A549 (cell line): ENCODE results near the gene GAL3ST3. TPM values are rescaled to one million over a fixed set of nuclear protein-coding genes. Genes with fewer than 3 reads are reported as not detected.

Experiments used
- ATAC-seq, 2 experiments: fragments of 200-7000 bp in 1 of 2; fragments of >200 bp in 1 of 2; cut with Nextera tagmentation in 1 of 2; cut with Tn5 transposase in 1 of 2; 3 replicates each; pipeline versions ENCODE4 v1.8.0 to v1.9.1; 2018 to 2020; ENCODE audit warnings: mild to moderate bottlenecking in 1 of 2, moderate library complexity in 1 of 2
- CTCF ChIA-PET: fragments of 300-600 bp; sonication (Branson Sonifier 250); formaldehyde crosslinking; extraction: SDS; loops from one replicate; lab custom pipeline; 2021; ENCODE audit warnings: antibody characterized with exemption, inconsistent platforms; lab: Yijun Ruan, JAX
- POLR2A ChIA-PET: fragments of 350-600 bp; formaldehyde crosslinking; extraction: SDS; loops from one replicate; lab custom pipeline; 2021; ENCODE audit warnings: antibody characterized with exemption, inconsistent platforms; lab: Yijun Ruan, JAX
- DNase-seq, 2 experiments: peaks; one replicate each; pipeline versions ENCODE4 v3.0.0 to v3.0.0-alpha.2; 2011 to 2016; ENCODE audit warnings: low read depth in 1 of 2, low spot score in 1 of 2
- FAIRE-seq: peaks from 2 replicates; lab custom pipeline; 2011; peaks lifted over from hg19 to GRCh38; lab: Jason Lieb, UNC
- H3K27ac ChIP-seq, 2 experiments: fragments of >200 bp; sonication (Bioruptor Twin); formaldehyde crosslinking; 3 replicates each; pipeline ENCODE4 v1.5.1; 2016 to 2017
- H3K4me1 ChIP-seq: fragments of >200 bp; sonication (Bioruptor Twin); formaldehyde crosslinking; 3 replicates; pipeline ENCODE4 v1.6.1; 2016
- H3K4me2 ChIP-seq: fragments of >200 bp; sonication (Bioruptor Twin); formaldehyde crosslinking; 3 replicates; pipeline ENCODE4 v1.6.1; 2016
- H3K4me3 ChIP-seq: fragments of >200 bp; sonication (Bioruptor Twin); formaldehyde crosslinking; 3 replicates; pipeline ENCODE4 v1.5.1; 2016
- H3K9me3 ChIP-seq: fragments of >200 bp; sonication (Bioruptor Twin); formaldehyde crosslinking; 3 replicates; pipeline ENCODE4 v1.6.1; 2016
- BHLHE40 ChIP-seq: IDR thresholded peaks from 2 replicates; pipeline ENCODE4 v1.6.1; 2012; ENCODE audit warnings: low read depth, low read length, inconsistent platforms
- CBX2 ChIP-seq: fragments of 200-600 bp; sonication (generic); IDR thresholded peaks from 2 replicates; pipeline ENCODE4 v1.6.1; 2016; ENCODE audit warnings: low read depth, mild to moderate bottlenecking, borderline replicate concordance
- CEBPB ChIP-seq, 2 experiments: fragments of >200 bp in 1 of 2; sonication (Bioruptor Twin) in 1 of 2; formaldehyde crosslinking in 1 of 2; IDR thresholded peaks; 2 replicates each; pipeline ENCODE4 v1.6.1; 2012 to 2016
- CHD4 ChIP-seq: fragments of 200-600 bp; sonication (generic); IDR thresholded peaks from 2 replicates; pipeline ENCODE4 v1.6.1; 2016; ENCODE audit warnings: antibody characterized with exemption, mild to moderate bottlenecking, borderline replicate concordance
- EHMT2 ChIP-seq: fragments of 200-600 bp; sonication (generic); IDR thresholded peaks from 2 replicates; pipeline ENCODE4 v1.6.1; 2016; ENCODE audit warnings: antibody characterized with exemption, low read depth, mild to moderate bottlenecking, moderate library complexity
- EP300 ChIP-seq, 2 experiments: fragments of >200 bp; sonication (Bioruptor Twin); formaldehyde crosslinking; IDR thresholded peaks; 2 replicates in 1 of 2; 3 replicates in 1 of 2; pipeline ENCODE4 v1.6.1; 2016 to 2017
- FOSB ChIP-seq: fragments of 250-450 bp; sonication (Bioruptor Pico); IDR thresholded peaks from 2 replicates; pipeline ENCODE4 v1.5.0; 2020; ENCODE audit warnings: mild to moderate bottlenecking, moderate library complexity
- HEYL ChIP-seq: fragments of 250-450 bp; sonication (Bioruptor Pico); IDR thresholded peaks from 2 replicates; pipeline ENCODE4 v1.8.0; 2021; ENCODE audit warnings: mild to moderate bottlenecking, moderate library complexity
- HOXA7 ChIP-seq: fragments of 250-450 bp; sonication (Bioruptor Pico); IDR thresholded peaks from 2 replicates; pipeline ENCODE4 v1.5.0; 2020; ENCODE audit warnings: mild to moderate bottlenecking, moderate library complexity
- JUNB ChIP-seq: fragments of >200 bp; sonication (Bioruptor Twin); formaldehyde crosslinking; IDR thresholded peaks from 2 replicates; pipeline ENCODE4 v1.6.1; 2016
- KDM5A ChIP-seq: fragments of 200-600 bp; sonication (generic); IDR thresholded peaks from 2 replicates; pipeline ENCODE4 v1.6.1; 2016; ENCODE audit warnings: antibody characterized with exemption, mild to moderate bottlenecking
- MAFK ChIP-seq: fragments of 450-650 bp; IDR thresholded peaks from 2 replicates; pipeline ENCODE4 v1.6.1; 2014; ENCODE audit not compliant: partially characterized antibody
- MYC ChIP-seq: IDR thresholded peaks from 2 replicates; pipeline ENCODE4 v1.6.1; 2012; ENCODE audit warnings: mild to moderate bottlenecking, inconsistent platforms, low read length, improper control_type of control experiment, borderline replicate concordance
- POLR2A ChIP-seq: IDR thresholded peaks from 2 replicates; pipeline ENCODE4 v1.6.1; 2012; ENCODE audit warnings: mild to moderate bottlenecking, low read length
- RCOR1 ChIP-seq: fragments of 150-350 bp; IDR thresholded peaks from 2 replicates; pipeline ENCODE4 v1.6.1; 2014; ENCODE audit warnings: antibody characterized with exemption, low read length, low read depth
- SREBF2 ChIP-seq: fragments of 450-650 bp; IDR thresholded peaks from 2 replicates; pipeline ENCODE4 v1.6.1; 2014; ENCODE audit warnings: mild to moderate bottlenecking, moderate library complexity
- WGBS: methylation state at CpG from one replicate; pipeline ENCODE4 v1.1.6; 2017; ENCODE audit errors: missing lambda C conversion rate; 5-methylcytosine and 5-hydroxymethylcytosine counted together
- polyA plus RNA-seq, 4 experiments: library from polyadenylated mRNA; depleted of rRNA in 3 of 4; stranded (reverse); fragments of >200 nt; fragmentation: RNase III in 1 of 4; extraction: RNeasy Plus Mini Kit Qiagen cat#74134 plus additional on column Dnase treatment in 1 of 4; gene quantifications; 2 replicates in 3 of 4; 3 replicates in 1 of 4; pipeline ENCODE4 v1.2.3, GENCODE V29; 2011 to 2017
- TF ChIP-seq, protein P1 (sequence below): fragments of 450-650 bp; IDR thresholded peaks from 2 replicates; pipeline ENCODE4 v1.6.1; 2014; ENCODE audit warnings: antibody characterized with exemption
- TF ChIP-seq, protein P2 (sequence below): fragments of 250-450 bp; sonication (Bioruptor Pico); IDR thresholded peaks from 2 replicates; pipeline ENCODE4 v1.5.0; 2021; ENCODE audit warnings: mild to moderate bottlenecking, moderate library complexity, borderline replicate concordance
- TF ChIP-seq, protein P3 (sequence below): fragments of 150-350 bp; IDR thresholded peaks from 2 replicates; pipeline ENCODE4 v1.6.1; 2014; ENCODE audit warnings: low read depth, mild to moderate bottlenecking, low read length
- TF ChIP-seq, protein P4 (sequence below): fragments of >200 bp; sonication (Bioruptor Twin); formaldehyde crosslinking; IDR thresholded peaks from 3 replicates; pipeline ENCODE4 v1.5.1; 2016
- TF ChIP-seq, protein P5 (sequence below): fragments of 200-600 bp; sonication (generic); IDR thresholded peaks from 2 replicates; pipeline ENCODE4 v1.6.1; 2016; ENCODE audit warnings: antibody characterized with exemption, mild to moderate bottlenecking, moderate library complexity

Gene GAL3ST3
- polyA plus RNA-seq, 2 of the 4 experiments (the other 2 are of a cell fraction): not detected

DNA sequence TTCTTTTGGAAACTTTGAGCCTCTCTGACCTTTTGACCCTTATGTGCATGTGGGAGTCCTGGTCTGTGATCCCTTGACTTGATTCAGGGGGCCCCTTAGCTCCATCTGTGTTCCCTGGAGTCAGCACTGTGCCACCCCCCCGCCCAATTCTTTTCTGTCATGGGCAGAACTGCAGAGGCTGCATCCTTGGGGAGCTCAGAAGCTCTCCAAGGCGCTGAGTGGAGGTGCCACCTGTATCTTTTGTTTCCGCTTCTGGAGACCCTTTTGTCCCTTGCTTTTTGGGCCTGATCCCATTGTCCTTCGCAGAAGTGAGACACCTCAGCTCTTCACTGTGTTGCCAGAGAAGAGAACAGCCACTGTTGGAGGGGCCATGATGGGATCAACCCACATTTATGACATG lies 18.7 kb upstream of the GAL3ST3 start (continued):
- TF ChIP-seq, protein P1, sequence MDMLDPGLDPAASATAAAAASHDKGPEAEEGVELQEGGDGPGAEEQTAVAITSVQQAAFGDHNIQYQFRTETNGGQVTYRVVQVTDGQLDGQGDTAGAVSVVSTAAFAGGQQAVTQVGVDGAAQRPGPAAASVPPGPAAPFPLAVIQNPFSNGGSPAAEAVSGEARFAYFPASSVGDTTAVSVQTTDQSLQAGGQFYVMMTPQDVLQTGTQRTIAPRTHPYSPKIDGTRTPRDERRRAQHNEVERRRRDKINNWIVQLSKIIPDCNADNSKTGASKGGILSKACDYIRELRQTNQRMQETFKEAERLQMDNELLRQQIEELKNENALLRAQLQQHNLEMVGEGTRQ: no peak
- TF ChIP-seq MYC: no peak
- TF ChIP-seq, all 56 proteins: peak for 0

DNA sequence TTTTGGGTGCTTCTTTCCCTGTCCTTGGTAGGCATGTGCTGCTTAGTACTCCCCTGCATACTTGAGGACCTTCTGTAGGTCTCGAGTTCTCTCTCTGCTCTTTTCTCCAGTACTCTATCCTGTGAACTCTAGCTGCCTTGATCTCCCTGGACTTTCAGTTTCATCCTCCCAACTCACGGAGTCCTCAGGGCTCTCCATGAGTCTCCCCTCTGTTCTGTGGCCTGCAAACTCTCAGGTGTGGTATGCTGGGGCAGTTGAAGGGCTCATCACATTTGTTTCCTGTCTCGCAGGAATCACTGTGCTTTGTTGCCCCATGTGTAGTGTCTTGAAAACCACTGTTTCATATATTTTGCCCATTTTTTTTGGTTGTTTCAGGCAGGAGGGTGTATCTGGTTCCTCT lies 17.8 kb upstream of the GAL3ST3 start:
- POLR2A ChIA-PET: interaction anchor here (0.6 kb wide), 1 partner anchor 96 kb away, joined by 7 read pairs; no protein-coding TSS in a partner anchor

DNA sequence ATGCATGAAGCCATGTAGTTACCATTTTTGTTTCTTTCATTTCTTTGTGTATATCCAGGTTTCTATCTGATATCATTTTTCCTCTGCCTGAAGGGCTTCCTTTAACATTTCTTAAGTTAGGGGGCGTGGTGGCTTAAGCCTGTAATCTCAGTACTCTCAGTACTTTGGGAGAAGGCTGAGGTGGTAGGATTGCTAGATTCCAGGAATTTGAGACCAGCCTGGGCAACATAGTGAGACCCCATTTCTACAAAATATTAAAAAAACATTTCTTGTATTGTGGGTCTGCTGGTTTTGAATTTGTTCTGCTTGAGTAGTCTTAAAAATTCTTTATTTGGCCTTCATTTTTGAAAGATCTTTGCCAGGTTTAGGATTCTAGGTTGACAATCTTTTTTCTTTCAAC lies 15.6 kb upstream of the GAL3ST3 start:
- TF ChIP-seq MAFK (no peak), CHD4 (no peak), CEBPB (IDR thresholded peaks at IDR 0.05) (no peak), JUNB (no peak), FOSB (CRISPR knock-in tag) (no peak), BHLHE40 (no peak), RCOR1 (no peak), HOXA7 (no peak), EHMT2 (no peak), CBX2 (no peak)
- TF ChIP-seq, protein P2, sequence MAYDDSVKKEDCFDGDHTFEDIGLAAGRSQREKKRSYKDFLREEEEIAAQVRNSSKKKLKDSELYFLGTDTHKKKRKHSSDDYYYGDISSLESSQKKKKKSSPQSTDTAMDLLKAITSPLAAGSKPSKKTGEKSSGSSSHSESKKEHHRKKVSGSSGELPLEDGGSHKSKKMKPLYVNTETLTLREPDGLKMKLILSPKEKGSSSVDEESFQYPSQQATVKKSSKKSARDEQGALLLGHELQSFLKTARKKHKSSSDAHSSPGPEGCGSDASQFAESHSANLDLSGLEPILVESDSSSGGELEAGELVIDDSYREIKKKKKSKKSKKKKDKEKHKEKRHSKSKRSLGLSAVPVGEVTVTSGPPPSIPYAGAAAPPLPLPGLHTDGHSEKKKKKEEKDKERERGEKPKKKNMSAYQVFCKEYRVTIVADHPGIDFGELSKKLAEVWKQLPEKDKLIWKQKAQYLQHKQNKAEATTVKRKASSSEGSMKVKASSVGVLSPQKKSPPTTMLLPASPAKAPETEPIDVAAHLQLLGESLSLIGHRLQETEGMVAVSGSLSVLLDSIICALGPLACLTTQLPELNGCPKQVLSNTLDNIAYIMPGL: no peak
- TF ChIP-seq, protein P3, sequence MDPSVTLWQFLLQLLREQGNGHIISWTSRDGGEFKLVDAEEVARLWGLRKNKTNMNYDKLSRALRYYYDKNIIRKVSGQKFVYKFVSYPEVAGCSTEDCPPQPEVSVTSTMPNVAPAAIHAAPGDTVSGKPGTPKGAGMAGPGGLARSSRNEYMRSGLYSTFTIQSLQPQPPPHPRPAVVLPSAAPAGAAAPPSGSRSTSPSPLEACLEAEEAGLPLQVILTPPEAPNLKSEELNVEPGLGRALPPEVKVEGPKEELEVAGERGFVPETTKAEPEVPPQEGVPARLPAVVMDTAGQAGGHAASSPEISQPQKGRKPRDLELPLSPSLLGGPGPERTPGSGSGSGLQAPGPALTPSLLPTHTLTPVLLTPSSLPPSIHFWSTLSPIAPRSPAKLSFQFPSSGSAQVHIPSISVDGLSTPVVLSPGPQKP: no peak
- no peak for DNase-seq
- ATAC-seq: no peak
- FAIRE-seq: no peak
- POLR2A ChIA-PET: no interaction called here
- CTCF ChIA-PET: interaction anchor here (0.5 to 10.5 kb wide), 6 partner anchors 10 to 154 kb away, joined by 3 to 233 read pairs (median 4); partner anchors contain the start of genes GAL3ST3 and SF3B2
- Histone ChIP-seq H3K9me3 (0 out of 3 replicates have a peak, but pooled peaks cover 2% of the 10 kb centered on the region), H3K4me2 (no peak overlapping the region), H3K4me3 (no peak overlapping the region), H3K4me1 (peaks cover 20% of the 10 kb centered on the region), H3K27ac (no peak overlapping the region)
- WGBS: 93% methylated on average over 1 of the region's 1 CpG

More for the DNA sequence above, 17.8 kb upstream of the GAL3ST3 start:
- ATAC-seq (no peak), FAIRE-seq (no peak), DNase-seq (no peak)
- H3K9me3 ChIP-seq: 0 out of 3 replicates have a peak, but pooled peaks cover 2% of the 10 kb centered on the region
- no peak overlapping the region for H3K27ac ChIP-seq
- H3K4me1 ChIP-seq: peaks cover 20% of the 10 kb centered on the region
- CTCF ChIA-PET: interaction anchor here (1.2 to 10.5 kb wide), 9 partner anchors 12 to 192 kb away, joined by 8 to 233 read pairs (median 20); partner anchors contain the start of genes GAL3ST3 and SF3B2
- H3K4me2 ChIP-seq: no peak overlapping the region
- no peak overlapping the region for H3K4me3 ChIP-seq
- TF ChIP-seq, protein P4, sequence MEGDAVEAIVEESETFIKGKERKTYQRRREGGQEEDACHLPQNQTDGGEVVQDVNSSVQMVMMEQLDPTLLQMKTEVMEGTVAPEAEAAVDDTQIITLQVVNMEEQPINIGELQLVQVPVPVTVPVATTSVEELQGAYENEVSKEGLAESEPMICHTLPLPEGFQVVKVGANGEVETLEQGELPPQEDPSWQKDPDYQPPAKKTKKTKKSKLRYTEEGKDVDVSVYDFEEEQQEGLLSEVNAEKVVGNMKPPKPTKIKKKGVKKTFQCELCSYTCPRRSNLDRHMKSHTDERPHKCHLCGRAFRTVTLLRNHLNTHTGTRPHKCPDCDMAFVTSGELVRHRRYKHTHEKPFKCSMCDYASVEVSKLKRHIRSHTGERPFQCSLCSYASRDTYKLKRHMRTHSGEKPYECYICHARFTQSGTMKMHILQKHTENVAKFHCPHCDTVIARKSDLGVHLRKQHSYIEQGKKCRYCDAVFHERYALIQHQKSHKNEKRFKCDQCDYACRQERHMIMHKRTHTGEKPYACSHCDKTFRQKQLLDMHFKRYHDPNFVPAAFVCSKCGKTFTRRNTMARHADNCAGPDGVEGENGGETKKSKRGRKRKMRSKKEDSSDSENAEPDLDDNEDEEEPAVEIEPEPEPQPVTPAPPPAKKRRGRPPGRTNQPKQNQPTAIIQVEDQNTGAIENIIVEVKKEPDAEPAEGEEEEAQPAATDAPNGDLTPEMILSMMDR: no peak
- 93% methylated on average over 3 of the region's 3 CpGs for WGBS

DNA sequence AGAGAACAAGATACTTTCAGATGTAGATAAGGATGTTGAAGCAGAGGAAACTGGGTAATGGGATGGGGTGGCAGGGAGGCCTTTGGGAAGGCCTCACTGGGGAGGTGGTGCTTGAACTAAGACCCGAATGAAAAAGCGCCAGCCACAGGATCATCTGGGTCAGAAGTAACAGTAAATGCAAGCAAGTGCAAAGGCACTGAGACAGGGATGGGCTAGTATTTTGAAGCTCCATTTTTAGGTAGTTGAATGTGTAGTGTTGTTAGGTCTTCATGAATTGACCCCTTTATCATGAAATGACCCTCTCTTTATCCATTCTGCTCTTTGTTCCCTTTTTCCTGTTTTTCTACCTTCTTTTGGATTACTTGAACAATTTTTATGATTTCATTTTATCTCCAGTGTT lies 14.9 kb upstream of the GAL3ST3 start:
- FAIRE-seq (no peak), ATAC-seq (no peak), DNase-seq (no peak)
- CTCF ChIA-PET: interaction anchor here (0.5 to 10.5 kb wide), 6 partner anchors 9 to 155 kb away, joined by 3 to 233 read pairs (median 4); partner anchors contain the start of genes GAL3ST3 and SF3B2
- no peak overlapping the region for H3K4me3 ChIP-seq
- peaks cover 13% of the 10 kb centered on the region for H3K4me1 ChIP-seq
- WGBS: 98% methylated on average over 2 of the region's 2 CpGs
- no peak overlapping the region for H3K27ac ChIP-seq
- POLR2A ChIA-PET: interaction anchor here (0.5 kb wide), 1 partner anchor 165 kb away, joined by 5 read pairs; no protein-coding TSS in a partner anchor
- no peak overlapping the region for H3K4me2 ChIP-seq
- H3K9me3 ChIP-seq: 0 out of 3 replicates have a peak, but pooled peaks cover 2% of the 10 kb centered on the region
- TF ChIP-seq KDM5A (no peak), CEBPB (IDR thresholded peaks at IDR 0.05) (no peak), SREBF2 (no peak), EP300 (IDR thresholded peaks at IDR 0.05) (no peak), POLR2A (no peak), EHMT2 (no peak), HEYL (CRISPR knock-in tag) (no peak)
- TF ChIP-seq, protein P3: no peak
- TF ChIP-seq, protein P5, sequence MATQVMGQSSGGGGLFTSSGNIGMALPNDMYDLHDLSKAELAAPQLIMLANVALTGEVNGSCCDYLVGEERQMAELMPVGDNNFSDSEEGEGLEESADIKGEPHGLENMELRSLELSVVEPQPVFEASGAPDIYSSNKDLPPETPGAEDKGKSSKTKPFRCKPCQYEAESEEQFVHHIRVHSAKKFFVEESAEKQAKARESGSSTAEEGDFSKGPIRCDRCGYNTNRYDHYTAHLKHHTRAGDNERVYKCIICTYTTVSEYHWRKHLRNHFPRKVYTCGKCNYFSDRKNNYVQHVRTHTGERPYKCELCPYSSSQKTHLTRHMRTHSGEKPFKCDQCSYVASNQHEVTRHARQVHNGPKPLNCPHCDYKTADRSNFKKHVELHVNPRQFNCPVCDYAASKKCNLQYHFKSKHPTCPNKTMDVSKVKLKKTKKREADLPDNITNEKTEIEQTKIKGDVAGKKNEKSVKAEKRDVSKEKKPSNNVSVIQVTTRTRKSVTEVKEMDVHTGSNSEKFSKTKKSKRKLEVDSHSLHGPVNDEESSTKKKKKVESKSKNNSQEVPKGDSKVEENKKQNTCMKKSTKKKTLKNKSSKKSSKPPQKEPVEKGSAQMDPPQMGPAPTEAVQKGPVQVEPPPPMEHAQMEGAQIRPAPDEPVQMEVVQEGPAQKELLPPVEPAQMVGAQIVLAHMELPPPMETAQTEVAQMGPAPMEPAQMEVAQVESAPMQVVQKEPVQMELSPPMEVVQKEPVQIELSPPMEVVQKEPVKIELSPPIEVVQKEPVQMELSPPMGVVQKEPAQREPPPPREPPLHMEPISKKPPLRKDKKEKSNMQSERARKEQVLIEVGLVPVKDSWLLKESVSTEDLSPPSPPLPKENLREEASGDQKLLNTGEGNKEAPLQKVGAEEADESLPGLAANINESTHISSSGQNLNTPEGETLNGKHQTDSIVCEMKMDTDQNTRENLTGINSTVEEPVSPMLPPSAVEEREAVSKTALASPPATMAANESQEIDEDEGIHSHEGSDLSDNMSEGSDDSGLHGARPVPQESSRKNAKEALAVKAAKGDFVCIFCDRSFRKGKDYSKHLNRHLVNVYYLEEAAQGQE: no peak
